Stimulated activated naive B cell treated with anti-CD40 and anti-IgM and Interleukin-4, amounts not matched to agents 10 μg/mL and 1 μg/mL and 100 μg/mL, for 72 hours (primary cell): ENCODE results near the gene TRPV3.

Experiments
- ATAC-seq, 2 donors: fragments of 150-1000 bp; cut with Tn5 transposase; replicated peaks; 2 replicates each; pipeline ENCODE4 v1.10.0; 2021; ENCODE audit warnings: moderate library complexity in 1 of 2
- DNase-seq: peaks from one replicate; pipeline ENCODE4 v3.0.0; 2021
- H3K27ac Mint-ChIP-seq: one replicate; pipeline ENCODE4 v1.8.0; 2022; ENCODE audit warnings: mild to moderate bottlenecking, mixed read lengths
- H3K27me3 Mint-ChIP-seq, 2 donors: one replicate each; pipeline ENCODE4 v1.8.0; 2022; ENCODE audit warnings: mixed read lengths in 2 of 2
- H3K36me3 Mint-ChIP-seq, 2 donors: one replicate each; pipeline ENCODE4 v1.8.0; 2022; ENCODE audit warnings: mixed read lengths in 2 of 2, mild to moderate bottlenecking in 1 of 2
- H3K4me1 Mint-ChIP-seq, 2 donors: one replicate each; pipeline ENCODE4 v1.8.0; 2022; ENCODE audit warnings: mixed read lengths in 2 of 2, mild to moderate bottlenecking in 1 of 2
- H3K4me3 Mint-ChIP-seq, 2 donors: one replicate each; pipeline ENCODE4 v1.8.0; 2022; ENCODE audit warnings: mild to moderate bottlenecking in 2 of 2, mixed read lengths in 2 of 2, moderate library complexity in 1 of 2
- H3K9me3 Mint-ChIP-seq, 2 donors: one replicate each; pipeline ENCODE4 v1.8.0; 2022; ENCODE audit warnings: mixed read lengths in 2 of 2, mild to moderate bottlenecking in 1 of 2

The TRPV3 gene

DNA sequence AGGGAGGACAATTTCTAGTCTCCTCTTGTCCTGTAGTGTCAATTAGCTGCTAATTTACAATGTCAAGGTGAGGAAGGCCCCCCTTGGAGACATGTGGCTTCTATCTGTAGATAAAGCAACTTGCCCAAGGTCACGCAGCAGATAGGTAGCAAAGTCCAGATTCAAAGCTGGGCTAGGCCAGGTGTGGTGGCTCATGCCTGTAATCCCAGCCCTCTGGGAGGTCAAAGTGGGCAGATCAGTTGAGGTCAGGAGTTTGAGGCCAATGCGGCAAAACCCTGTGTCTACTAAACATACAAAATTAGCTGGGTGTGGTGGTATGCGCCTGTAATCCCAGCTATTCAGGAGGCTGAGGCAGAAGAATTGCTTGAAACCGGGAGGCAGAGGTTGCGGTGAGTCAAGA is 11.1 kb downstream of the TRPV3 start:
- peaks cover 6% of the 10 kb centered on the region in 2 donors for H3K9me3 Mint-ChIP-seq
- no peaks in the 10 kb centered on the region for H3K4me1 Mint-ChIP-seq
- H3K4me3 Mint-ChIP-seq = no peak overlapping the region
- ATAC-seq (no peak), DNase-seq (no peak)
- H3K36me3 Mint-ChIP-seq = no peaks in the 10 kb centered on the region
- peaks cover 24 to 28% of the 10 kb centered on the region in 2 donors for H3K27me3 Mint-ChIP-seq
- no peak overlapping the region for H3K27ac Mint-ChIP-seq

DNA sequence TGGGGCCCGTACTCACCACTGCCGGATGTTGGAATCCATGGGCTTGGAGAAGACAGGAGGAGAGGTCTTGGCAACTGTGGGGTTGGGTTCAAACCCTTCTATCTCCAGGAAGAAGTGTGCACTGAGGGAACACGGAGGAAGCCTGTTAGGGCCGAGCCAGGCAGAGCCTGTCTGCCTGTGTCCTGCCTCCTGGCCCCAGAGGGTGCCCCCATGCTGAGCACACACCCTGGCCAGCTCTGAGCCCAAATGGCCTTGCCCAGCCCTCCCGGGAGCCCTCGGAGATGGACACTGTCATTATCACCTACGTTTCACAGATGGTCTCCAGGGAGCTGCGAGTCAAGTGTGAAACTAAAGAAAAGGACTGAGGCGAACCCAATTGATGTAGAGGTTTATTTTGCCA is 12.5 kb downstream of the TRPV3 start:
- Mint-ChIP-seq H3K4me3 (no peak overlapping the region), H3K9me3 (peaks cover 6 to 7% of the 10 kb centered on the region in 2 donors), H3K27ac (no peak overlapping the region), H3K27me3 (peaks cover 24 to 30% of the 10 kb centered on the region in 2 donors), H3K36me3 (no peaks in the 10 kb centered on the region), H3K4me1 (no peaks in the 10 kb centered on the region)
- ATAC-seq (no peak), DNase-seq (no peak)

DNA sequence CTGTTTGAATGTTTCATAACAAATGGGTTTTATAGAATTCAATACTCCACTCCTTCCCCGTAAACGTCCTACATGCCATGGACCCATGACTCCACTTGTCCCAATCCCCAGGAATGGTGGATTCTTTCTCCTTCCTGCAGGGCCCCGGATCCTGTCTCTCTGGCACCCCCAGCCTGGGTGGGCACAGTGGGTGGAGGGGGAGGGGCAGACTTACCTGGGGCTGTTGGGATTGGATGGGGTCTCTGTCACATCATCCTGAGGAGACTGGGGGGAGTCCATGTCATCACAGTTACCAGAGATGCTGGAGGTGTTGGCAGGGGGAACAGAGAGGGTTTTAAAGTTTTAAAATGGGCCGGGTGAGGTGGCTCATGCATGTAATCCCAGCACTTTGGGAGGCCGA is 13.2 kb downstream of the TRPV3 start:
- H3K4me3 Mint-ChIP-seq = no peak overlapping the region
- no peak overlapping the region for H3K27ac Mint-ChIP-seq
- peaks cover 18 to 27% of the 10 kb centered on the region in 2 donors for H3K27me3 Mint-ChIP-seq
- H3K4me1 Mint-ChIP-seq = no peaks in the 10 kb centered on the region
- peaks cover 1 to 2% of the 10 kb centered on the region in 2 donors for H3K9me3 Mint-ChIP-seq
- DNase-seq (no peak), ATAC-seq (no peak)
- H3K36me3 Mint-ChIP-seq = no peaks in the 10 kb centered on the region

DNA sequence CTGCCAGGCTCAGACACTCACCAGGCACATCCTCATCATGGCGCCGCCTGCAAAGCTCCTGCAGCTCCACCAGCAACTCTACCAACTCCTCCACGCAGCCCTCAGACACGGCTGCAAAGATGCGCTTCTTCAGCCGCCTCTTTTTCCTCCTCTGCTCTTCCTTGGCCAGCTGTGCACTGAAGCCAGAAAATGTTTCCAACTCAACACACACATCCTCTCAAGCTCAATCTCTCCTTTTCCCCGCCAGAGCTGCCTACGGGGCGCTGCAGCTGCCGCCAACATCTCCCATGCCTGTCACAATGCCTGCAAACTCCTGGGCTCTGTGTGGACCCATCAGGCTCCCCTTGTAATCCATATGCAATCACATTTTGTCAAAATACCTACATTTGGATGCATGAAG is 14.2 kb downstream of the TRPV3 start:
- H3K4me1 Mint-ChIP-seq = no peaks in the 10 kb centered on the region
- no peak overlapping the region for H3K4me3 Mint-ChIP-seq
- H3K27ac Mint-ChIP-seq = no peak overlapping the region
- peaks cover 0 to 1% of the 10 kb centered on the region in 2 donors for H3K9me3 Mint-ChIP-seq
- H3K27me3 Mint-ChIP-seq = peaks cover 17 to 23% of the 10 kb centered on the region in 2 donors
- no peaks in the 10 kb centered on the region for H3K36me3 Mint-ChIP-seq
- DNase-seq (no peak), ATAC-seq (no peak)

DNA sequence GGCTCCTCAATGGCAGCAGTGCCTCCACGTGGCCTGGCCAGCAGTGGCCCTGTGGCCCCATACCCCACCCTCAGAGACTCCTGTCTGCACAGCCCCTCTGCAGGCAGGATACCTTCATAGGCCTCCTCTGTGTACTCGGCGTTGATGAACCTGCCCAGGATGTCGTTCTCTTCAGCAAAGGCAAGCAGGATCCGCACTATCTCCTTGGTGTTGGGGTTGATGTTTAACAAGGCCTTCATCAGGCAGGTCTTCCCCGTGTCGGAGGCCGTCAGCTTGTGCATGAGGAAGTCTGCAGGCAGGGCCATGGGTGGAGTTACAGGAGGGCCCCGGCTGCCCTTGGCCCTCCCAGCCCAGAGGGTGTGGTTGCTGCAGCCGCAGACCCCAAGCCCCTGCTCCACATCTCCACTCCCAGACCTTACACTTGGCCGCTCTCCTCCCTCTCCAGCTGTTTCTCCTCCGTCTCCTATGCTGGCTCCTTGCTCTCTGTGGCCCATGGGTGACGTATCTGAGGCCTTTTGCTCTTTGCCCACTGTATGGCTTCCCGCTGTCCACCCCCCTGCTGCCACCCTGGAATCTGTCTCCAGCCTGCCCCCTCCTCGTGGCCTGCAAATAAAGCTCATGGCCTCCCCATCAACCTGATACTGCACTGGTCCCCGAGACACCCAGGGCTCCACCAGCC is 15.1 kb downstream of the TRPV3 start:
- no peak overlapping the region for H3K27ac Mint-ChIP-seq

DNA sequence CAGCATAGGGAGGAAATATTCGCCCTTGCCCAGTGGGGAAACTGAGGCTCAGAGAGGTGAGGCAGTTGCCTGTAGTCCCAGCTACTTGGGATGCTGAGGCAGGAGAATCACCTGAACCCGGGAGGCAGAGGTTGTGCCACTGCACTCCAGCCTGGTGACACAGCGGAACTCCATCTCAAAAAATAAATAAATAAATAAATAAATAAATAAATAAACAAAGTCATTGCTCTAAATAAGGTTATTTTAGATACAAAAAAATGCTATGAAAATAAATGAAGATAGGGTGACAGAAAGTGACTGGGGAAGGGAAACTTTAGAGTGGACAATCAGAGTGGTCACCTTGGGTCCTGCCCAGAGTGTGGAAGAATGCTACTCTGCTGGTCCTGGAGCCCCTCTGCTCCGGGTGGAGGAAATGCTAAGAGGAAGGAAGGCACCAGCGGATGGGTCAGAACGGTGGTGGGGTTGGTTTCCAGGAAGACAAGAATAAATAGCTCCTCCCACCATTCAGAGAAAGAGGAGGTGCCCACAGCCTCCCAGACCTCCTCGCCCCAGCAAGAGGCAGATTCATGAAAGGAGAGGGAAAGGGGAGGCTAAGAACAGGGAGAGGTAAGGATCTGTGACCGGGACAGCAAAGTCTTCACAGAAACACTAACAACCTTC is 17.6 kb downstream of the TRPV3 start:
- DNase-seq (no peak), ATAC-seq (no peak)
- Mint-ChIP-seq H3K36me3 (no peaks in the 10 kb centered on the region), H3K4me3 (no peak overlapping the region), H3K4me1 (peaks cover 0 to 6% of the 10 kb centered on the region in 2 donors), H3K27me3 (peaks cover 13 to 34% of the 10 kb centered on the region in 2 donors), H3K9me3 (peaks cover 0 to 1% of the 10 kb centered on the region in 2 donors), H3K27ac (no peak overlapping the region)

More for the DNA sequence above, 15.1 kb downstream of the TRPV3 start:
- Mint-ChIP-seq H3K9me3 (peaks cover 0 to 1% of the 10 kb centered on the region in 2 donors), H3K36me3 (no peaks in the 10 kb centered on the region), H3K4me3 (no peak overlapping the region), H3K4me1 (no peaks in the 10 kb centered on the region), H3K27me3 (peaks cover 17 to 23% of the 10 kb centered on the region in 2 donors)
- ATAC-seq = no peak
- DNase-seq = no peak

GRCh38 chr17:3536716-3537115 is 20.9 kb downstream of the TRPV3 start:
- Mint-ChIP-seq H3K4me3 (no peak overlapping the region), H3K9me3 (peaks cover 0 to 4% of the 10 kb centered on the region in 2 donors), H3K27me3 (peaks cover 6 to 27% of the 10 kb centered on the region in 2 donors), H3K27ac (no peak overlapping the region), H3K4me1 (peaks cover 5 to 17% of the 10 kb centered on the region in 2 donors), H3K36me3 (peaks cover 0 to 1% of the 10 kb centered on the region in 2 donors)
- DNase-seq (no peak), ATAC-seq (no peak)

DNA sequence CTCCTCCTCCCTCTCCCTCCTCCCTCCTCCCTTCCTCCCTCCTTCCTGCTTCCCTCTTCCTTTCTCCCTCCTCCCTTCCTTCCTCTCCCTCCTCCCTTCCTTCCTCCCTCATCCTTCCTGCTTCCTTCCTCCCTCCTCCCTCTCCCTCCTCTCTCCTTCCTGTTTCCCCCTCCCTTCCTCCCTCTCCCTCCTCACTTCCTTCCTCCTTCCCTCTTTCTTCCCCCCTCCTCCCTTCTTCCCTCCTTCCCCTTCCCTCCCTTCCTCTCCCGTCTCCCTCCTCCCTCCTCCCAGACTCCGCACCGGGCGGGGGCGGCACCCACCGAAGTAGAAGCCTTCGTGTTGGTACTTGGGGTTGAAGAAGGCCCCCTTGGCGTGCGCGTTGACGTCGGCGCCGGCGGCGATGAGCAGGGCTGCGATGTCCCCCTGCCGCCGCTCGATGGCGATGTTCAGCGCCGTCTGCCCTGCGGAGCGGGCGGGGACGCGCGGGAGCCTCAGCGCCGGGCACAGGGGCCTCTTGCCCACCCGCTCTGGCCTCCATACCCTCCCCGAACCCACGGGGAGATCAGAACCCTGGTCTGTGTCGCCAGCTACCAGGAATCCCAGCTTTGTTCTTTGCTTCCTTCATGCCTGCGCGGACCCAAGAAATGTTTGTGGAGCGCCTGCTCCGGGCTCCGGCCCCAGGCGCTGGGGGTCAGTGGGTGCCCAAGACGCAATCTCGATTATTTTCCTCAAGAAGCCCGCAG is 22.2 kb downstream of the TRPV3 start:
- Mint-ChIP-seq H3K27me3 (peaks cover 6 to 27% of the 10 kb centered on the region in 2 donors), H3K4me1 (peaks cover 5 to 17% of the 10 kb centered on the region in 2 donors), H3K4me3 (peak overlapping the region; percentile 56 to 66), H3K9me3 (peaks cover 0 to 2% of the 10 kb centered on the region in 2 donors), H3K27ac (peak overlapping the region; percentile 37), H3K36me3 (peaks cover 0 to 1% of the 10 kb centered on the region in 2 donors)
- ATAC-seq (peak; percentile 89 to 94), DNase-seq (peak; percentile 66)

DNA sequence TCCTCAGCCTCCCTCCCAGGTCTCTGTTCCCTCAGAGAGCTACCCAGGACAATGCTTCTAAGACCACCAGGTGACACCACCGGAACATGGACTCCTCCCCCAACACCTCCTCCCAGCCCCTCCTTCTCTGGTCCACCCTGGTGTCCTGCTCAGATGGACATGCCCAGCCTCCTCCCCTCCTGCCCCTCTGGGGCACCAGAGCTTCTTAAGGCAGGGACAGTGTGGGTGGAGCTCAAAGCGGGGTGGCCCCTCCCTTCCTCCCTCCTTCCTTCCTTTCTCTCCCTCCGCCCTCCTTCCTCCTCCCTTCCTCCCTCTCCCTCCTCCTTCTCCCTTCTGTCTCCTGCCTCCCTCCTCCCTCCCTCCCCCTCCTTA is 22.7 kb downstream of the TRPV3 start:
- H3K36me3 Mint-ChIP-seq = peaks cover 0 to 1% of the 10 kb centered on the region in 2 donors
- H3K27ac Mint-ChIP-seq = no peak overlapping the region
- H3K27me3 Mint-ChIP-seq = peaks cover 6 to 22% of the 10 kb centered on the region in 2 donors
- H3K9me3 Mint-ChIP-seq = peaks cover 0 to 2% of the 10 kb centered on the region in 2 donors
- ATAC-seq (peak in 1 of 2 donors; percentile 22), DNase-seq (no peak)
- H3K4me3 Mint-ChIP-seq = peak overlapping the region; percentile 34 to 66
- peaks cover 5 to 17% of the 10 kb centered on the region in 2 donors for H3K4me1 Mint-ChIP-seq

GRCh38 chr17:3533752-3534151 is 23.9 kb downstream of the TRPV3 start:
- peaks cover 0 to 2% of the 10 kb centered on the region in 2 donors for H3K9me3 Mint-ChIP-seq
- H3K27ac Mint-ChIP-seq = peak overlapping the region; percentile 9
- H3K36me3 Mint-ChIP-seq = peaks cover 0 to 1% of the 10 kb centered on the region in 2 donors
- peaks cover 6 to 24% of the 10 kb centered on the region in 2 donors for H3K27me3 Mint-ChIP-seq
- H3K4me1 Mint-ChIP-seq = peaks cover 5 to 17% of the 10 kb centered on the region in 2 donors
- DNase-seq (no peak), ATAC-seq (no peak)
- no peak overlapping the region for H3K4me3 Mint-ChIP-seq

DNA sequence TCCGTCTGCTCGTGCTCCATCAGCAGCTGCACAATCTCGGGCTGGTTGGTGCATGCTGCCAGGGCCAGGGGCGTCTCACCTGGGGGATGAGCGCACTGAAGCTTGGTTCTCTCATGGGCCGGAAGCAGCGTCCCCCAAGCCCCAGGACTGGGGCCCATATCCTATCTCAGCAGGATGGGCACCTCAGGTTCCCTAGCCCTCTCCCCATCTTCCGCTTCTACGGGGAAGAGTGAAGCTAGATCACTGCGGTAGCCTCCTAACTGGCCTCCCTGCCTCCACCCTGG is 24.8 kb downstream of the TRPV3 start:
- peaks cover 5 to 17% of the 10 kb centered on the region in 2 donors for H3K4me1 Mint-ChIP-seq
- H3K27me3 Mint-ChIP-seq = peaks cover 6 to 34% of the 10 kb centered on the region in 2 donors
- H3K27ac Mint-ChIP-seq = no peak overlapping the region
- DNase-seq (no peak), ATAC-seq (no peak)
- H3K36me3 Mint-ChIP-seq = peaks cover 0 to 1% of the 10 kb centered on the region in 2 donors
- H3K4me3 Mint-ChIP-seq = no peak overlapping the region
- H3K9me3 Mint-ChIP-seq = peaks cover 0 to 2% of the 10 kb centered on the region in 2 donors

GRCh38 chr17:3532106-3532858 is 25.3 kb downstream of the TRPV3 start:
- peaks cover 9 to 39% of the 10 kb centered on the region in 2 donors for H3K27me3 Mint-ChIP-seq
- H3K4me1 Mint-ChIP-seq = peaks cover 5 to 17% of the 10 kb centered on the region in 2 donors

DNA sequence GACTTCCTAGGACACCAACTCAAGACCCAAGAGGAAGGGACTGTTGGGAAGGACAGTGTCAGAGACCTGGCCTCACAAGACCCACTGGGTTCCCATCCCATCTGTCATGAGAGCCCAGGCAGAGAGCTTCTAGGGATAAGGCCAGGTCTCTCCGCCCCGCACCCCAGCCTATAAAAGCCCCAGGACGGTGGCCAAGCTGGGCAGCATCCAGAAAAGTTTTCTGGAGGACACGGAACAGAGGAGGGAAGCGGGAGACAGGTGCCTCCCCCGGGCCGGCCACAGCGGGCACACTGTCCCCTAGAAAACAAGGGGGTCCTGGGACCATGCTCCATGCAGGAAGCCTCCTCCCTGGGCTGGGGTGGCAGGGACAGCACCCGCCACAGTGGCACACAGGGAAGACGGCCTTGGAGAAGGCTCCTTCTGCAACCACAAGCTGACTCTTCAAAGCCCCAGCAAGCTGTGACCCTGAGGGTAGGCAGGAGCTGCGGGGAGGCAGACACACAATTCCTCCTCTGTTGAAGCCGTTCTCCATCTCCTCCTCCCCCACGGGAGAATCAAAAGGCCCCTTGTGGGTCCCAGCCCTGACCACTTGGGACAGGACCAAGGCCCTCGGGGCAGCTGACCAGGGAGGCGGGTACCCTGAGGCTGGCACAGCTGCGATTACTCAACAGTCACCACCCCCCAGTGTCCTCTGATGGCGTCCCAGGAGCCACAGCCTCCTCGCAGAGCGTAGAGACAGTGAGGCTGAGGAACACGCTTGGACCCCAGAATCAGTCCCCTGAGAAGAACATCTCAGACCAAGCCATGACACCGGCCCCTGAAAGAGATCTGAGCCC is 26.1 kb downstream of the TRPV3 start:
- no peak for DNase-seq
- Mint-ChIP-seq H3K36me3 (peaks cover 1 to 4% of the 10 kb centered on the region in 2 donors), H3K4me1 (peaks cover 5 to 17% of the 10 kb centered on the region in 2 donors), H3K27me3 (peaks cover 12 to 43% of the 10 kb centered on the region in 2 donors), H3K4me3 (no peak overlapping the region), H3K27ac (no peak overlapping the region), H3K9me3 (peaks cover 0 to 2% of the 10 kb centered on the region in 2 donors)
- no peak for ATAC-seq

More at GRCh38 chr17:3532106-3532858, 25.3 kb downstream of the TRPV3 start:
- ATAC-seq = no peak
- H3K36me3 Mint-ChIP-seq = peaks cover 1 to 4% of the 10 kb centered on the region in 2 donors
- H3K27ac Mint-ChIP-seq = no peak overlapping the region
- DNase-seq = no peak
- no peak overlapping the region for H3K4me3 Mint-ChIP-seq
- H3K9me3 Mint-ChIP-seq = peaks cover 0 to 2% of the 10 kb centered on the region in 2 donors
